Kasumi-1 (cell line): ENCODE measurements around the gene HPS3.

Experiments used
- DNase-seq, 2 experiments: peaks; one replicate each; lab custom pipeline; 2025; lab: John Stamatoyannopoulos, UW

The HPS3 gene

GRCh38 chr3:149120051-149120972 is 9.1 kb upstream of the HPS3 start:
- peak; percentile 69 to 73 for DNase-seq

GRCh38 chr3:149122721-149123578 is 6.5 kb upstream of the HPS3 start:
- no peak for DNase-seq

GRCh38 chr3:149128821-149129220 is 617 bp upstream of the HPS3 start:
- no peak for DNase-seq

GRCh38 chr3:149131589-149131988 is 2.2 kb downstream of the HPS3 start:
- DNase-seq, result no peak

GRCh38 chr3:149134575-149134974 is 5.1 kb downstream of the HPS3 start:
- DNase-seq, result no peak

GRCh38 chr3:149142682-149143081 is 13.2 kb downstream of the HPS3 start:
- DNase-seq, result peak in 1 of 2 experiments; percentile 36

- DNase-seq, result no peak
These were observed 15.9 kb downstream of the HPS3 start for GRCh38 chr3:149145356-149145755.

- peak; percentile 59 to 69 for DNase-seq
These were observed 16.5 kb downstream of the HPS3 start for GRCh38 chr3:149145974-149146373.

- no peak for DNase-seq
These were observed 21.0 kb downstream of the HPS3 start for GRCh38 chr3:149150436-149150835.

DNA sequence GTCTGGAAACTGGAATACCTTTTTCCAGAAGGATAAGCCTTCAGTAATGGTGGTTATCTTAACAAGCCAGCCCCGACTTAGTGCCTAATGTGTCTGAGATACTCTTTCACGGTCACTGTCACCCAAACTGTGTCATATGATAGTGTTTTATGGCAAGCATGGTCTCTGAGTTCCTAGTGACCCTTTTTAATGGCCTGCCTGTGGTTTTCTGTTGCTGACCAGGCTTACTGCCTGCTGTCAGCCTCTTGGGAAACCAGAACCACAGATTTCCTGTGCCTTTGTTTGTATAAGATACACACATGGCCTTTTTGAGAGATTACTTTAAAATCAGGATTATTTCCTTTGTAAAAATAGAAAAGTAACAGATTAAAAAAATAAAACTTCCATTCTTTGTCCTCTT is 22.4 kb downstream of the HPS3 start:
- DNase-seq, result no peak

GRCh38 chr3:149152420-149152819 is 23.0 kb downstream of the HPS3 start:
- DNase-seq, result no peak

DNA sequence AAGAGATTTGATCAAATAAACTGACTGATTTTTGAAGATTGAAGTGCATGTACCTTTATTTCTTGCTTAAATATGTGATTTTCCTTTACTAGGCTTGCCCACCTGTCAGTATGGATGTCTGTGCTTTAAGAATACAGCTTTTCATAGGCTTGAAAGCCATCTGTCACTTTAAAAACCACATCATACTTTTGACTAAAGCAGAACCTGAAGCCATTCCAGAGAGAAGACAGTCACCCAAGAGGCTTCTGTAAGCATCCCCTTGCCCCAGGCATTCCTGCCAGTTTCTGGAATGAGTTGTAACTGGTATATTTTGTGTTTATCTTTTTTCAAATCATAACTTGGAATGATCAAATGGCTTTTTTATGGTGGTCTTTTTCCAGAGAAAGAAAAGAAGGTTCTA is 24.0 kb downstream of the HPS3 start:
- no peak for DNase-seq

GRCh38 chr3:149160754-149161300 is 31.4 kb downstream of the HPS3 start:
- DNase-seq, result no peak

DNA sequence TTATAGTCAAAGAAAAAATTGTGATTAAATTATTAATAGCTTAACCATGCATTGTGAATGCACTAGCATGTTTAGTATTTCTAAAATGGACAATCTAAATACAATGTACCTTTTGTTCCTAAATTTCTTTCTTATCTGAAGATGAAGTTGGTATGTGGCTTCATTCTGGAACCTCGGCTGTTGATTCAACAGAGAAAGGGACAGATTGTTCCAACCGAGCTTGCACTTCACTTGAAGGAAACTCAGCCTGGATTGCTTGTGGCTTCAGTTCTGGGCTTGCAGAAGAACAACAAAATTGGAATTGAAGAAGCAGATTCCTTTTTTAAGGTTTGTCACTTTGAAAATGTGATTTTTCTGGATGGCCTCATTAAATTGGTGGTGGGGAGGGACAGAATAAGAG is 32.6 kb downstream of the HPS3 start:
- DNase-seq, result no peak

DNA sequence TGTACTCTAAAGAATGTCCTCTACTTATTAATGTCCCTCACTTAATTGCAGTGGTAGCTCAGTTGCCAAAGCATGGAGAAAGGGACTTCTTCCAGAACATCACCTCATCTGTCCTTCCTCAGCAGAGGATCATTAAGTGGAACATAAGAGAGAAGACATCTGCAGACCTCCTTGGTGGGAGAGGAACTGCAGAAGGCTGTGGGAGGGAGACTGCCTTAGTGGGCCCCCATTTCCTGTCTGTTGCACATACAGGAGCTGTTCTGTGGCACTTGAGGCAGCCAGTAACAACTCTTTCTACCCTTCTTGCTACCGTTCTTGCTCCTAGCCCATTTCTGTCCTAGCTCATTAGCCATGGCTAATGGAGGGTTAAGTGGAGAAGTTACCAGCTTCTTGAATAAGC is 33.6 kb downstream of the HPS3 start:
- peak; percentile 89 to 91 for DNase-seq

- DNase-seq, result no peak
These were observed 38.5 kb downstream of the HPS3 start for GRCh38 chr3:149167898-149168297.

GRCh38 chr3:149170672-149171071 is 41.2 kb downstream of the HPS3 start:
- no peak for DNase-seq

GRCh38 chr3:149174901-149175300 is 45.5 kb downstream of the HPS3 start:
- no peak for DNase-seq

- DNase-seq, result no peak
These were observed 47.7 kb downstream of the HPS3 start for GRCh38 chr3:149177122-149177521.

GRCh38 chr3:149179220-149179619 is 49.8 kb downstream of the HPS3 start:
- DNase-seq, result no peak

- no peak for DNase-seq
These were observed 50.7 kb downstream of the HPS3 start for GRCh38 chr3:149180057-149180573.

DNA sequence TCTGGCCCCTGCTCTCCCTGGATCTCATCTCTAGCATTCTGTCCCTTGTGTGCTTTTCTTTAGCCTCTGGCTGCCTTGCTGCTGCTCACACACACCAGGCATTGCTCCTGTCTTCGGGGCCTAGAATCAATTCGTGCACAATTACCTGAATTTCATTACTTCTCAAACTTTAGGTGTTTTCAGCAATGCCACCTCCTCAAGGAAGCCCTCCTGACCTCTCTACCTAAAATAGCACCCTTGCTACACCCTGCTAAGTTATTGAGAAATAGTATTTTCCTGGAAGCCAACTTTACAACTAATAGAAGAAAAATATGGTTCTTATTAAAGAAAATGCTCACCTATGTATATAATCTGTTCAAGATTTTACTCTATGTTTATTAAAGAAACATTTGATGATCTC is 51.7 kb downstream of the HPS3 start:
- no peak for DNase-seq
